C4-2B (cell line): Measurements from ENCODE around the gene ALG12.
A peak's percentile ranks its signal among the peaks of the same experiment; 100 is the strongest.

ENCODE experiments used
- H3K27ac ChIP-seq: fragments of 450-650 bp; 2 replicates; pipeline ENCODE4 v1.5.1; 2017
- ZFX ChIP-seq: fragments of 450-650 bp; IDR thresholded peaks from 2 replicates; pipeline ENCODE4 v1.6.1; 2017
- TF ChIP-seq, protein P1 (sequence below): fragments of 450-650 bp; conservative IDR thresholded peaks from 2 replicates; pipeline ENCODE4 v1.5.1; 2017; ENCODE audit warnings: mild to moderate bottlenecking

ALG12 gene

DNA sequence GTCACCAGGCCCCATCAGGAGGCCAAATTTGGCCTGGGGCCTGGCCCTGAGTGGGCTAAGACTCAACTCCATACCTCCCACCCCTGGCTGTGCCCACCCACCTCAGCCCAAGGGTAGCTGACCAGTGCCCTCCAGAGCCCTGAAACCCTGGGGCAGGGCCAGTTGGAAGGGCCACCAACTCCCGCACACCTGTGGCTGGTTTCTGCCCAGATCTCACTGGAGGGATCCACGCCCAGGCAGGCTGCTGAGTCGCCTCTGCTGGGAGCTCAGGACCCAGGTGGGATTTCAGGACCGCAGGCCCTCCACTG, 33.4 kb upstream of the ALG12 start:
- TF ChIP-seq ZFX: peak; percentile 49
- TF ChIP-seq, protein P1, sequence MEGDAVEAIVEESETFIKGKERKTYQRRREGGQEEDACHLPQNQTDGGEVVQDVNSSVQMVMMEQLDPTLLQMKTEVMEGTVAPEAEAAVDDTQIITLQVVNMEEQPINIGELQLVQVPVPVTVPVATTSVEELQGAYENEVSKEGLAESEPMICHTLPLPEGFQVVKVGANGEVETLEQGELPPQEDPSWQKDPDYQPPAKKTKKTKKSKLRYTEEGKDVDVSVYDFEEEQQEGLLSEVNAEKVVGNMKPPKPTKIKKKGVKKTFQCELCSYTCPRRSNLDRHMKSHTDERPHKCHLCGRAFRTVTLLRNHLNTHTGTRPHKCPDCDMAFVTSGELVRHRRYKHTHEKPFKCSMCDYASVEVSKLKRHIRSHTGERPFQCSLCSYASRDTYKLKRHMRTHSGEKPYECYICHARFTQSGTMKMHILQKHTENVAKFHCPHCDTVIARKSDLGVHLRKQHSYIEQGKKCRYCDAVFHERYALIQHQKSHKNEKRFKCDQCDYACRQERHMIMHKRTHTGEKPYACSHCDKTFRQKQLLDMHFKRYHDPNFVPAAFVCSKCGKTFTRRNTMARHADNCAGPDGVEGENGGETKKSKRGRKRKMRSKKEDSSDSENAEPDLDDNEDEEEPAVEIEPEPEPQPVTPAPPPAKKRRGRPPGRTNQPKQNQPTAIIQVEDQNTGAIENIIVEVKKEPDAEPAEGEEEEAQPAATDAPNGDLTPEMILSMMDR: no peak
- H3K27ac ChIP-seq: peak overlapping the region; percentile 98

DNA sequence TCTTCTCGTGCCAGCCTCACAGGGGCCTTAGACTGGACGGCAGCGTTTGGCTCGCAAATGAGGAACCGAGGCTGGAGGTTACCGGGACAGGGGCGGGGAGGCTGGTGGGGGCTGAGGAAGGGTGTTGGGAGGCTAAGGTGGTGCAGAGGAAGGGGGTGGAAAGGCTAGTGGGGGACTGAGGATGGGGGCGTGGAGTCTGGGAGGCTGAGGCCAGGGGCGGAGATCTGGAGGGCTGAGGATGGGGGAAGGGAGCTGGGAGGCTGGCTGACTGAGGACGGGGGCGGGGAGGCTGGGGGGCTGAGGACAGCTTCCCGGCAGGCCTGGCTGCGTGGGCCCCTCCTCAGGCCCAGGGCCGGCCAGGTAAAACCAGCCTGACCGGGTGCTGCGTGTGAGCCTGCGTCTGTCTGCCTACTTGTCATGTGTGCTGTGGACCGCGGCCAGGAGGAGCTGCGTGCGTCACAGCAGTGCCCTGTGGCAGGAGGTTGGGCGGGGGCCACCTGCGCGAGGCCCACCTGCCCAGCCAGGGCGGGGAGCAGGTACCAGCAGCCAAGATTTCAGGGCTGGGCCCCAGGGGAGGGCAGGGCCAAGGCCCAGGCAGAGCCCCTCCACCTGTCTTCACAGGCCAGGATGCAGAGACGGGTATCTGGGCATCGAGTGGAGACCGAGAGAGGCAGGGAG, 32.9 kb upstream of the ALG12 start:
- peak overlapping the region; percentile 98 for H3K27ac ChIP-seq
- TF ChIP-seq ZFX: no peak
- TF ChIP-seq, protein P1: no peak

DNA sequence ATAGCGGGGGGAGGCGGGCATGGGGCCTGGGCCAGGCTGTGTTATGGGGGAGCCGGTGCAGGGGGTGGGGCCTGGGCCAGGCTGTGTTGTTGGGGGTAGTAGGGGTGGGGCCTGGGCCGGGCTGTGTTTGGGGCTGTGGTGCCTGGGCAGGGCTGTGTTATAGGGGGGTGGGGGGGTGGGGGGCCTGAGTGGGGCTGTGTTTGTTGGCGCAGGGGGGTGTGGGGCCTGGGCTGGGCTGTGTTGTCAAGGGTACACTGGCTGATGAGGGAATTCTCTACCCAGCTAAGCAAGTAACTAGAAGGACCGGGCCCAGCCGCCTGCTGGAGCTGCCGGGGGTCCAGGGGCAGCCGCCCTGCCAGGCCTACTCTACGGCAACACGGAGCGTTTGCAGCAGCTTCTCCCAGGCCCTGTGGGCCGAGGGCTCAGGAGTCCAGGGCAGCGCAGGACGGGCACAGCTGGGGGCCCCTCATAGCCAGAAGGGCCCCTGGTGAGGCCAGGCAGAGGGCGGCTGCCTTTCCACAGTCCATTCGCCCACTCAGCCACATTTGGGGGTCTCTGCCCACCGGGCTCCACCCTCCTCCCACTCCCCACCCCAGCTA, 32.3 kb upstream of the ALG12 start:
- TF ChIP-seq, protein P1: no peak
- TF ChIP-seq ZFX: no peak
- peak overlapping the region; percentile 98 for H3K27ac ChIP-seq

DNA sequence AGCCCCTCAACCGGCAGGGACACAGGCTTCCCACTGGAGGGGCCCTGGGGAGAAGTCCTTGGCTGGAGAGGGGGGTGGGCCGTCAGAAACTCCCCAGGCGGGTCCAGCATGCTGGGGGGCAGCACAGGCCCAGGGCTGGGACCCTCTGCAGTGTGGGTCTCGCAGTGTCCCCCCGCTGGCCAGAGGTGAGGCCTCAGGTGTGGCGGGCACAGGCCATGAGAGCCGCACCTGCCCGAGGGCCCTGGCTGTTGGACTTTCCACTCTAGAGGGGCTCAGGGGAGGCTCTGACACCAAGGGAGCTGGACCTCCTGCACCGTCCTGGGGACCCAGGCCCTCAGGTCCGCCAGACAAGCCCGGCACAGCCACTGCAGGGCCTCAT, 31.7 kb upstream of the ALG12 start:
- H3K27ac ChIP-seq: peak overlapping the region; percentile 98
- TF ChIP-seq ZFX: no peak
- TF ChIP-seq, protein P1: no peak

DNA sequence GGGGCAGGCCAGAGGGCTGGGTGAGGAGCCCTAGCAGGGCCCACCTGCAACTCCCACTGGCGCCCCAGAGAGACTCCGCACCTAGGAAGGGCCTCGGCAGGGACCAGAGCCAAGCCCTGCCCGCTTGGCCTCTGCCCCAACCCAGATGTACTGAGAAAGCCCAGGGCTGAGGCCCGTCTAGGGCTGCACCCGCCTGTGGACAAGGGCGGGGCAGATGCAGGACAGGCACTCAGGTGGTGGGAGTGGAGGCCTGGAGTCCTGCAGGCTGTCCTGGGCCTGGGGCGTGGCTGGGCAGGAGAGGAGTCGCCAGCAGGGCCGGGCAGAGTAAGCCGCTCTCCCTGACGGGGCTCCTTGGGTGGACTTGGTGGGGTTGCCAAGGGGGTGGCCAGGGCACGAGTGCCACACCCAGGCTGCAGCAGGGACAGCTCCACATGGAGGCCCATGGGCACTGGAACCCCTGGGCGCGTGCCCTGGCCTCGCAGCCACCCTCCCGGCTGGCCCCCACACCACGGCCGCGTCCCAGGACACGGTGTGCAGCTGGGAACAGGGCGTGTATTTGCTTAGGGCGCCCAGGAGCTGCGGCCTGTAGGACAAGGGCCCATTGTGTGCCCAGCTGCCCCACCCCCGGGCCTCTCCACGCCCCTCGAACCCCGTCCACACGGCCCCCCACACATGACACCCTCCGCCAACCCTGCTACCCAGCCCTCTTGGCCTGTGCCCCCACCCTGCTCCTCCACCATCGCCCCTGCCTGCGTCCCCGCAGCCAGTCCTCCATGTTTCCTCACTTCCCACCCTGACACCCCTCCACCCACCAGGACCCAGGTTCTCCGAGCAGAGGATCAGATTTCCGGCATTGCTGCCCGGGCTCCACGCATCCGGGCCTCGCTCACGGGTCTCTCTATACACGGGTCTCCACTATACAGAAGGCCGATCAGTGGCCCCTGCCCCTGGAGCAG, 31.0 kb upstream of the ALG12 start:
- peak overlapping the region; percentile 98 for H3K27ac ChIP-seq
- TF ChIP-seq, protein P1: no peak
- 0 out of 2 replicates have a peak, but pooled peaks have one; percentile 48 for TF ChIP-seq ZFX

DNA sequence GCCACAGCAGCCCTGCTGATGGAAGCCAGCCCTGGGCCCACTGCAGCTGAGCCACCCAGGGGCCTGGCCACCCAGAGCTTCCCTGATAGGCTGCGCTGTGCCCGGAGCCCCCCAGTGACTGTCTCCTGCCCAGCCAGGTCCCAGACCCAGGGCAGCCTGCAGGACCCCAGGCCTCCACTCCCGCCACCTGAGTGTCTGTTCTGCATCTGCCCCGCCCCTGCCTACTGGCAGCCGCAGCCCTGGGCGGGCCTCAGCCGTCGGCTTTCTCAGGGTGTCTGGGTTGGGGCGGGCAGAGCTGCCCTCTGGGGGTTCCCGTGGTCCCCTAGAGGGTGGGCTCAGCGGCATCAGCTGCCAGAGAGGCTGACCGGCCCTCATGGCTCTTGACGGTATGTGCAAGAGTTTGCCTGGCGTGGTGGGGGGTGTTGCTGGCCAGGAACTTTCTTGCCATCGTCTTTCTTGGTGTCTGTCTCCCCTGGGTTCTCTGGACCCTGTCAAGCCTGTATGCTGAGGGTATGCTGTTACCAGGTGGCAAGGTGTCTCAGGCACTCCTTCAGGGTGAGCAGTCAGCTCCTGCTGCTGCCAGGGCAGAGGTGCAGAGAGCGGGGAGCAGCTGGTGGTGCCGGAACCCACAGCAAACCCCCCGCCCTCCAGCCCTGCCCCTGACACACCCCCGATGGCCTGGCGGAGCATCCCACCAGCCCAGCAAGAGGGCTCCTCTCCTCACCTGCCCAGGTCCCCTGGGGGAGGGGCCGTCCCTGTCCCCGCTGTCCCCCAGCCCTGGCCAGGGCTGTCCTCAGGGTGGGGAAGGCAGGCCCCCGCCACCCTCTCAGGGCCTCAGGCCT, 30.1 kb upstream of the ALG12 start:
- H3K27ac ChIP-seq: peak overlapping the region; percentile 98
- TF ChIP-seq, protein P1: no peak
- no peak for TF ChIP-seq ZFX
